GM19351 (cell line): ENCODE results near the gene PDIK1L.

Source experiments
- ATAC-seq: cut with Tn5 transposase; IDR thresholded peaks from one replicate; pipeline ENCODE4 v1.9.1; 2021; ENCODE audit warnings: mild to moderate bottlenecking, moderate library complexity; ENCODE audit not compliant: unreplicated experiment

The PDIK1L gene

GRCh38 chr1:26111530-26112406 is at the start of gene PDIK1L:
Gene PDIK1L (plus strand): TSS chr1:26111824. CDS start chr1:26114309, 2,485 bp downstream.
- peak; percentile 71 for ATAC-seq

- no peak for ATAC-seq
These were observed 47.1 kb upstream of the PDIK1L start for GRCh38 chr1:26064553-26064952.

GRCh38 chr1:26066160-26066559 is 45.5 kb upstream of the PDIK1L start:
- no peak for ATAC-seq

- ATAC-seq, result no peak
These were observed 44.8 kb upstream of the PDIK1L start for GRCh38 chr1:26066857-26067256.

GRCh38 chr1:26067432-26067911 is 44.2 kb upstream of the PDIK1L start, which contains the start of gene TRIM63:
Gene TRIM63 (minus strand): TSS chr1:26067630. CDS start chr1:26067494, 136 bp downstream.
- ATAC-seq, result no peak

- no peak for ATAC-seq
These were observed 41.7 kb upstream of the PDIK1L start for GRCh38 chr1:26069941-26070295.

GRCh38 chr1:26070296-26070962 is 41.2 kb upstream of the PDIK1L start:
- ATAC-seq, result no peak

GRCh38 chr1:26070963-26071342 is 40.7 kb upstream of the PDIK1L start:
- ATAC-seq, result no peak

- ATAC-seq, result no peak
These were observed 39.3 kb upstream of the PDIK1L start for GRCh38 chr1:26072305-26072704.

- no peak for ATAC-seq
These were observed 36.0 kb upstream of the PDIK1L start for GRCh38 chr1:26075421-26076144.

- no peak for ATAC-seq
These were observed 34.1 kb upstream of the PDIK1L start for GRCh38 chr1:26077524-26077923.

- no peak for ATAC-seq
These were observed 33.1 kb upstream of the PDIK1L start for GRCh38 chr1:26078286-26079177.

GRCh38 chr1:26079178-26079563 is 32.5 kb upstream of the PDIK1L start:
- ATAC-seq, result no peak

- no peak for ATAC-seq
These were observed 31.4 kb upstream of the PDIK1L start for GRCh38 chr1:26079960-26080814.

GRCh38 chr1:26081267-26082019 is 30.2 kb upstream of the PDIK1L start:
- ATAC-seq, result no peak

GRCh38 chr1:26082020-26082350 is 29.6 kb upstream of the PDIK1L start:
- no peak for ATAC-seq

GRCh38 chr1:26083208-26083607 is 28.4 kb upstream of the PDIK1L start:
- ATAC-seq, result no peak

GRCh38 chr1:26084091-26084561 is 27.5 kb upstream of the PDIK1L start:
- ATAC-seq, result no peak

- ATAC-seq, result no peak
These were observed 26.8 kb upstream of the PDIK1L start for GRCh38 chr1:26084844-26085243.
